Gastrocnemius medialis (tissue), 4 donors: ENCODE results near the gene NDRG4.

Source experiments
- POLR2A ChIP-seq, 2 donors: fragments of 450-650 bp; IDR thresholded peaks; one replicate each; pipeline ENCODE4 v1.6.1; 2017; ENCODE audit warnings: antibody characterized with exemption in 2 of 2, mild to moderate bottlenecking in 2 of 2, moderate library complexity in 2 of 2
- TF ChIP-seq, protein P1 (sequence below), 5 experiments: fragments of 450-650 bp in 3 of 5; fragments of 200-600 bp in 2 of 5; sonication (generic) in 2 of 5; IDR thresholded peaks in 4 of 5; conservative IDR thresholded peaks in 1 of 5; 1 replicate in 4 of 5; 2 replicates in 1 of 5; pipeline ENCODE4 v1.5.1; 2016 to 2019; ENCODE audit warnings: antibody characterized with exemption in 5 of 5, mild to moderate bottlenecking in 3 of 5, moderate library complexity in 3 of 5

DNA sequence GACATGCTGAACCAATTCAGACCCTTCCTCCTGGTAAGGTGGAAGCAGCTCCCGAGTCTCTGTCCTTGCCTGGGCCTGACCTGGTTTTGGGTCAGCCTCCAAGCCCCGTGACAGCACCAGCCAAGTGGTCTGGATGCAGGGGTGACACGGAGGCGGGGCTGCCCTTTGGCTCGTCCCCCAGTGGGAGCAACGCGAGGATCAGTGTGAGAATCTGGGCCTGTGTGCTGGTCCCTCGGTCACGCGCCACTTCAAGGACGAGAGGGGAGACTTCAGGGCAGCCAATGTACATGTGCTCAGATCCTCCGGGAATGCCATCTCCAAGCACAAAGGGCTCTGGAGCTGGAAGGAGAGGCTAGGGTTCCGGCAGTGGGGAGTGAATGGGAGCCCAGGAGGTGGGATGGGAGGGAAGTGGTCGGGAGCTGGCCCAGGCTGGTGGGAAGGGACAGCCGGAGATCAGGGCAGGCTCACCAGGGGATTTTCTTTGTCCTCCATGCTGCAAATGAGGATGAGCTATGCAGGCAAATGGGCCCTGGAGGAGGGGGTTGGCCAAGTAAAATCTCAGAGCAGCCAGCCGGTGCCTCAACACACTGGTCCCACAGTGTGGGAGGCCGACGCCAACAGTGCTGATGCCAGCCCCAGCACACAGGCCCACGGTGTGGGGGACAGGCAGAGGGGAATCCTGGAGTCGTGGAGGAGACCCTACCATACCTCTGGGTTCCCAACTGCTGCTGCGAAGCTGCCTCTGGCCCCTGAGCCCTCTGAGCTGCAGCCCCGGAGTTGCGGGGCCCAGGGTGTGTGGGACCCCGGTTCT, 4.2 kb upstream of the NDRG4 start:
- TF ChIP-seq, protein P1, sequence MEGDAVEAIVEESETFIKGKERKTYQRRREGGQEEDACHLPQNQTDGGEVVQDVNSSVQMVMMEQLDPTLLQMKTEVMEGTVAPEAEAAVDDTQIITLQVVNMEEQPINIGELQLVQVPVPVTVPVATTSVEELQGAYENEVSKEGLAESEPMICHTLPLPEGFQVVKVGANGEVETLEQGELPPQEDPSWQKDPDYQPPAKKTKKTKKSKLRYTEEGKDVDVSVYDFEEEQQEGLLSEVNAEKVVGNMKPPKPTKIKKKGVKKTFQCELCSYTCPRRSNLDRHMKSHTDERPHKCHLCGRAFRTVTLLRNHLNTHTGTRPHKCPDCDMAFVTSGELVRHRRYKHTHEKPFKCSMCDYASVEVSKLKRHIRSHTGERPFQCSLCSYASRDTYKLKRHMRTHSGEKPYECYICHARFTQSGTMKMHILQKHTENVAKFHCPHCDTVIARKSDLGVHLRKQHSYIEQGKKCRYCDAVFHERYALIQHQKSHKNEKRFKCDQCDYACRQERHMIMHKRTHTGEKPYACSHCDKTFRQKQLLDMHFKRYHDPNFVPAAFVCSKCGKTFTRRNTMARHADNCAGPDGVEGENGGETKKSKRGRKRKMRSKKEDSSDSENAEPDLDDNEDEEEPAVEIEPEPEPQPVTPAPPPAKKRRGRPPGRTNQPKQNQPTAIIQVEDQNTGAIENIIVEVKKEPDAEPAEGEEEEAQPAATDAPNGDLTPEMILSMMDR (IDR thresholded peaks at IDR 0.05 in 4 of 5, conservative IDR thresholded peaks at IDR 0.05 in 1 of 5), result no peak
- no peak for TF ChIP-seq POLR2A (IDR thresholded peaks at IDR 0.05)
